ENCODE data around the gene SNX13. TPM values are rescaled to one million over a fixed set of nuclear protein-coding genes. Genes with fewer than 3 reads are reported as not detected.

SNX13 gene
- total RNA-seq, 1 experiment from 2014 or later = 29.0 TPM

DNA sequence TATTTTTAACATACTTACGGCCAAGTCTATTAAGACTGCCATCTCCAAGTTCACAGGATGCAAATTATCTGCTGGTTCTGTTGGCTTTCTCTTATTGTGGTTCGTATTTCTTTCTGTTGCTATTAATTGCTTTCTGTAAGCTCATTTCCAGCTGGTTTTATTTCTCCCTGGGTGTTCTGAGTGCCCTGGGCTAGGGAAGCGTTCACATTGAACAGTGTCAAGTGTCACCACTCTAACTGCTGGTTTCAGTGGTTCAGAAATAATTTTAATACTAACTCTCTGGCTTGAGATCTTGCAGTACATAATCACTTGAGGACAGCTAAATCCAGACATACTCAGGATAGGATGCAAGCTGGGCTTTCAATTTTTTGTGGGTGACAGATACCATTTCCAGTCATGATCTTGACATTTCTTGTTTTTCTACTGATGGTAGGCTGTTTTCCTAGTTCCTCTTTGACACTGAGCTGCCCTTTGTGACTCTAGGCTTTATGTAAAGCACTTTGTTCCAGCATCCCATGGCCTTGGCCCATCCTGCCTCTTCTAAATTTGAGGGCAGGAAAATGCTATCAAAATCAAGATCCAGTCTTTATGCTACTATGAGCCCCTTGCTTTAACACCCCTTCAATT is 117.6 kb downstream of the SNX13 start:
- H3K14ac ChIP-seq (ENCODE audit: insufficient read depth, low read length) = no peak overlapping the region
- no peaks in the 10 kb centered on the region for H3K27me3 ChIP-seq (ENCODE audit: insufficient read depth, low read length)
- Mint-ChIP-seq H3K4me3 (no peak overlapping the region), H3K27ac (peak overlapping the region in 1 of 3 experiments; percentile 11; a peak in 2 of 7 replicates), H3K9me3 (no peaks in the 10 kb centered on the region), H3K4me1 (no peaks in the 10 kb centered on the region), H3K27me3 (ENCODE audit: low read depth) (no peaks in the 10 kb centered on the region), H3K36me3 (ENCODE audit: insufficient read depth in 1 of 3, low read depth in 3 of 3) (peaks cover 0 to 5% (median 1%) of the 10 kb centered on the region in 3 experiments; a peak in 3 of 7 replicates)
- no peaks in the 10 kb centered on the region for H3K4me1 ChIP-seq (ENCODE audit: insufficient read depth, low read length)
- no peak overlapping the region for H2BK12ac ChIP-seq (ENCODE audit: insufficient read length, low read depth, low read length)
- no peak overlapping the region for H4K5ac ChIP-seq (ENCODE audit: insufficient read length, low read depth, low read length)
- no peak overlapping the region for H3T11ph ChIP-seq (ENCODE audit: low read length)
- H3K79me1 ChIP-seq (ENCODE audit: insufficient read depth, low read depth, low read length, poor library complexity, severe bottlenecking) = no peaks in the 10 kb centered on the region
- H3K18ac ChIP-seq (ENCODE audit: insufficient read length, low read depth, low read length) = no peak overlapping the region
- H2AFZ ChIP-seq (ENCODE audit: low read length) = no peak overlapping the region
- H3K23ac ChIP-seq (ENCODE audit: insufficient read length, low read depth, low read length) = no peak overlapping the region
- no peak overlapping the region for H2BK20ac ChIP-seq (ENCODE audit: low read depth, low read length, poor library complexity, severe bottlenecking)
- no peak for TF ChIP-seq CTCF (conservative IDR thresholded peaks at IDR 0.05)
- no peak overlapping the region for H3K4me2 ChIP-seq (ENCODE audit: insufficient read depth, insufficient read length, low read length)
- H4K8ac ChIP-seq (replicated peaks; ENCODE audit: insufficient read length, low read depth, low read length) = no peak overlapping the region
- no peak overlapping the region for H2BK120ac ChIP-seq (ENCODE audit: low read depth, low read length, poor library complexity, severe bottlenecking)
- H4K20me1 ChIP-seq (ENCODE audit: control insufficient read depth, insufficient read depth, insufficient read length) = no peaks in the 10 kb centered on the region
- DNase-seq = no peak
- H3K23me2 ChIP-seq (ENCODE audit: insufficient read length, low read depth, low read length, poor library complexity, severe bottlenecking) = no peaks in the 10 kb centered on the region
- no peak overlapping the region for H2AK5ac ChIP-seq (ENCODE audit: insufficient read length, low read length)
- no peaks in the 10 kb centered on the region for H3K9me3 ChIP-seq (ENCODE audit: control insufficient read depth, low read depth, low read length)
- H3K56ac ChIP-seq (ENCODE audit: insufficient read length, low read depth, low read length) = no peak overlapping the region
- no peak overlapping the region for H2BK5ac ChIP-seq (ENCODE audit: insufficient read length, low read length)
- no peak overlapping the region for H2BK15ac ChIP-seq (ENCODE audit: low read depth, low read length)
- no peak overlapping the region for H3K9ac ChIP-seq (ENCODE audit: extremely low read depth, insufficient read length, low read length)
- H3K79me2 ChIP-seq (ENCODE audit: insufficient read depth, low read length) = no peaks in the 10 kb centered on the region
- no peak overlapping the region for H3K27ac ChIP-seq (ENCODE audit: insufficient read length, low read depth, low read length)
- no CpG with 5 or more reads among the region's 3 CpGs for WGBS (ENCODE audit: extremely low coverage, insufficient read length, low lambda C conversion rate)
- no peak overlapping the region for H3K4ac ChIP-seq (ENCODE audit: low read depth, low read length)
- no peak overlapping the region for H4K91ac ChIP-seq (ENCODE audit: insufficient read length, low read depth, low read length)
